SU-DHL-6 (cell line): Measurements from ENCODE around the gene KDM4F.
A peak's percentile ranks its signal among the peaks of the same experiment; 100 is the strongest.

Experiments
- H2AFZ ChIP-seq: fragments of 200-600 bp; sonication (generic); 2 replicates; pipeline ENCODE4 v1.6.1; 2014; ENCODE audit warnings: low read depth, mild to moderate bottlenecking, moderate library complexity, mixed read lengths, antibody characterized with exemption, low read length; ENCODE audit not compliant: severe bottlenecking
- H3F3A ChIP-seq: fragments of 200-600 bp; shearing (Covaris generic); 2 replicates; pipeline ENCODE4 v1.6.0; 2016; ENCODE audit warnings: antibody characterized with exemption, mild to moderate bottlenecking; ENCODE audit not compliant: insufficient read depth
- H3K27ac ChIP-seq: fragments of 200-600 bp; sonication (generic); 2 replicates; pipeline ENCODE4 v1.5.1; 2016; ENCODE audit warnings: low read depth, mild to moderate bottlenecking, low read length, moderate library complexity, mixed read lengths
- H3K27me3 ChIP-seq: fragments of 200-600 bp; sonication (generic), shearing (Covaris generic); 2 replicates; pipeline ENCODE4 v1.6.0; 2014; ENCODE audit warnings: mild to moderate bottlenecking, low read length
- H3K36me3 ChIP-seq: fragments of 200-600 bp; sonication (generic); 2 replicates; pipeline ENCODE4 v1.6.1; 2014; ENCODE audit warnings: mild to moderate bottlenecking, low read length, mixed read lengths
- H3K4me2 ChIP-seq: fragments of 300-600, 200-600 bp; shearing (Covaris generic), sonication (generic); 2 replicates; pipeline ENCODE4 v1.6.0; 2014; ENCODE audit warnings: low read length, low read depth, mild to moderate bottlenecking; ENCODE audit not compliant: poor library complexity, severe bottlenecking
- H3K4me3 ChIP-seq: fragments of 200-600 bp; sonication (generic); 2 replicates; pipeline ENCODE4 v1.5.1; 2014; ENCODE audit warnings: antibody characterized with exemption, low read length, mild to moderate bottlenecking, mixed read lengths; ENCODE audit not compliant: insufficient read depth, poor library complexity, severe bottlenecking
- H3K79me2 ChIP-seq: fragments of 200-600 bp; sonication (generic); 2 replicates; pipeline ENCODE4 v1.6.1; 2014; ENCODE audit warnings: mild to moderate bottlenecking, low read length, moderate library complexity; ENCODE audit not compliant: insufficient read depth
- H3K9ac ChIP-seq: fragments of 200-600 bp; sonication (generic); 2 replicates; pipeline ENCODE4 v1.7.0; 2014; ENCODE audit warnings: mild to moderate bottlenecking, low read length
- H3K9me2 ChIP-seq: fragments of 200-600 bp; sonication (generic); replicated peaks from 2 replicates; pipeline ENCODE4 v1.6.1; 2014; ENCODE audit warnings: low read length; ENCODE audit not compliant: insufficient read depth
- H3K9me3 ChIP-seq: fragments of 200-600 bp; sonication (generic); 2 replicates; pipeline ENCODE4 v1.6.1; 2014; ENCODE audit warnings: low read length, mixed read lengths; ENCODE audit not compliant: insufficient read depth
- H4K20me1 ChIP-seq: fragments of 200-600 bp; sonication (generic); 2 replicates; pipeline ENCODE4 v1.6.1; 2014; ENCODE audit warnings: low read depth, mild to moderate bottlenecking, antibody characterized with exemption, low read length, moderate library complexity, mixed read lengths
- EZH2phosphoT487 ChIP-seq: fragments of 200-600 bp; sonication (generic), shearing (Covaris generic); conservative IDR thresholded peaks from 2 replicates; pipeline ENCODE4 v1.6.1; 2018; ENCODE audit warnings: mild to moderate bottlenecking, antibody characterized with exemption, low read length, moderate library complexity, mixed read lengths
- TF ChIP-seq, protein P1 (sequence below): fragments of 200-600 bp; sonication (generic); IDR thresholded peaks from one replicate; pipeline ENCODE4 v1.5.1; 2017; ENCODE audit warnings: antibody characterized with exemption, mild to moderate bottlenecking, low read length, moderate library complexity; ENCODE audit not compliant: insufficient read depth, poor library complexity, severe bottlenecking

The KDM4F gene

DNA sequence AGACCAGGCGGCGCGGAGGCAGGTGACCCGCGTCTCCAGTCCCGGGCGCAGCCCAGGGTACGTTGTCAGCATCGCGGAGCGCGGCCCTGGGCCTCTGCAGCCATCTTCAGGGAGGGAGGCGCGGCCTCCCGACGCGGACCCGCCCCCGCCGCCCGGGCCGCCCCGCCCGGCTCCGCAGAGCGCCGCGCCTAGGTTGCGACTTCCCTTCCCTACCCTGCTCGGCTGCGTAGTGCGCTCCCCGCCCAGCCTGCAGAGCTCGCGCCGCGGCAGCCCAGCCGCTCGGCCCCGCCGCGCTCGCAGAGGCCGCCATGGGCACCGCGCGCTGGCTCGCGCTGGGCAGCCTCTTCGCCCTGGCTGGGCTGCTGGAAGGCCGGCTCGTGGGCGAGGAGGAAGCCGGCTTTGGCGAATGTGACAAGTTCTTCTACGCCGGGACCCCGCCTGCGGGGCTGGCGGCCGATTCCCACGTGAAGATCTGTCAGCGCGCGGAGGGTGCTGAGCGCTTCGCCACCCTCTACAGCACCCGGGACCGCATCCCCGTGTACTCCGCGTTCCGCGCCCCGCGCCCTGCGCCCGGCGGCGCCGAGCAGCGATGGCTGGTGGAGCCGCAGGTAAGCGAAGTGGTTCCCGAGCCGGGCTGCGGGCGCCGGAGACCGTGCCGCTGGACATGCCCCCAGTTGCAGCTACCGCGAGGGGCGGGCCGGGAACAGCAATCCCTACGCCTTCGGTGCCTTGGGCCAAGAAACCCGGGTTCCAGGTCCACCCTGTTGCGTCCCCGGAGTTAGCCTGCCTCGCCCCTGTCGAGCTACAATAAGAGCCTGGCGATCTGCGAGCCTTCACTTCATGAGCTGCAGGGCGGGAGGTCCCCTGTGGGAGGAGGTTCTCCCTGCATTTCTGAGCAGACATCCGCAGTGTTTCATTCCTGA is 40.7 kb downstream of the KDM4F start, which contains the start of gene ENDOD1:
Gene ENDOD1 (plus strand): TSS at position 227 of the 923 bp plus-strand sequence. CDS start 82 bp downstream, at position 309.
- H3K27ac ChIP-seq = no peak within 1 kb of the TSS
- no peaks in the 10 kb centered on the region for H3K9me3 ChIP-seq
- no peaks in the 10 kb centered on the region for H3K27me3 ChIP-seq
- H3K9ac ChIP-seq = peak within 1 kb of the TSS; percentile 68
- H3F3A ChIP-seq = no peaks in the 10 kb centered on the region
- H3K36me3 ChIP-seq = no peaks in the 10 kb centered on the region
- H3K4me2 ChIP-seq = peak within 1 kb of the TSS; percentile 75
- H3K79me2 ChIP-seq = no peaks in the 10 kb centered on the region
- no peaks in the 10 kb centered on the region for H3K9me2 ChIP-seq
- no peak for TF ChIP-seq EZH2phosphoT487
- TF ChIP-seq, protein P1, sequence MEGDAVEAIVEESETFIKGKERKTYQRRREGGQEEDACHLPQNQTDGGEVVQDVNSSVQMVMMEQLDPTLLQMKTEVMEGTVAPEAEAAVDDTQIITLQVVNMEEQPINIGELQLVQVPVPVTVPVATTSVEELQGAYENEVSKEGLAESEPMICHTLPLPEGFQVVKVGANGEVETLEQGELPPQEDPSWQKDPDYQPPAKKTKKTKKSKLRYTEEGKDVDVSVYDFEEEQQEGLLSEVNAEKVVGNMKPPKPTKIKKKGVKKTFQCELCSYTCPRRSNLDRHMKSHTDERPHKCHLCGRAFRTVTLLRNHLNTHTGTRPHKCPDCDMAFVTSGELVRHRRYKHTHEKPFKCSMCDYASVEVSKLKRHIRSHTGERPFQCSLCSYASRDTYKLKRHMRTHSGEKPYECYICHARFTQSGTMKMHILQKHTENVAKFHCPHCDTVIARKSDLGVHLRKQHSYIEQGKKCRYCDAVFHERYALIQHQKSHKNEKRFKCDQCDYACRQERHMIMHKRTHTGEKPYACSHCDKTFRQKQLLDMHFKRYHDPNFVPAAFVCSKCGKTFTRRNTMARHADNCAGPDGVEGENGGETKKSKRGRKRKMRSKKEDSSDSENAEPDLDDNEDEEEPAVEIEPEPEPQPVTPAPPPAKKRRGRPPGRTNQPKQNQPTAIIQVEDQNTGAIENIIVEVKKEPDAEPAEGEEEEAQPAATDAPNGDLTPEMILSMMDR = no peak
- H4K20me1 ChIP-seq = no peaks in the 10 kb centered on the region
- H3K4me3 ChIP-seq = peak within 1 kb of the TSS; percentile 66
- H2AFZ ChIP-seq = peak within 1 kb of the TSS; percentile 72

DNA sequence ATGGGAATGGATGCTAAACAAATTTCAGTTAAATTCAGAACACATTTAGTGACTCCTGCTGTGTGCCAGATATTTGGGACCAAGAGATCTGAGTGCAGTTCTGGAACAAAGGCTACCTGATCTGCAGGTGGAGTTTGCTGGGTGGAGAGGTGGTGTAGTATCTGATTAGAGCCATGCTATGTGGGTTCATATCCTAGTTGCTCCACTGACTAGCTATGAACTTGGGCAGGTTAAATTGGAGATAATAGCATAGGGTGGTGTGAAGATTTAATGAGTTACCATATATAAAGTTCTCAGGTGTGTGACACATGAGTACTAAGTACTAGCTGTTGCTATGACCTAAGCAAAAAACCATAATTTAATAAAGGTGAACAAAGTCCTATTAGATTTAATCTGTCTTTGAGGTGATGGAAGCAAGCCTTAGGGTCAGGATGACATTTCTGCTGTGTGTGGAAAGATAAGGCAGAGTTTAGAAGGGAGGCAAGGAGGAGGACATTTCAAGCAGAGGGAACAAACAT is 42.5 kb downstream of the KDM4F start:
- H3K27ac ChIP-seq = no peak overlapping the region
- no peaks in the 10 kb centered on the region for H3K9me2 ChIP-seq
- H2AFZ ChIP-seq = no peak overlapping the region
- no peaks in the 10 kb centered on the region for H4K20me1 ChIP-seq
- H3K9me3 ChIP-seq = no peaks in the 10 kb centered on the region
- no peak overlapping the region for H3K4me2 ChIP-seq
- H3K4me3 ChIP-seq = no peak overlapping the region
- no peaks in the 10 kb centered on the region for H3K27me3 ChIP-seq
- no peaks in the 10 kb centered on the region for H3K79me2 ChIP-seq
- H3K36me3 ChIP-seq = no peaks in the 10 kb centered on the region
- no peaks in the 10 kb centered on the region for H3F3A ChIP-seq
- no peak overlapping the region for H3K9ac ChIP-seq
- TF ChIP-seq, protein P1 = no peak
- no peak for TF ChIP-seq EZH2phosphoT487

DNA sequence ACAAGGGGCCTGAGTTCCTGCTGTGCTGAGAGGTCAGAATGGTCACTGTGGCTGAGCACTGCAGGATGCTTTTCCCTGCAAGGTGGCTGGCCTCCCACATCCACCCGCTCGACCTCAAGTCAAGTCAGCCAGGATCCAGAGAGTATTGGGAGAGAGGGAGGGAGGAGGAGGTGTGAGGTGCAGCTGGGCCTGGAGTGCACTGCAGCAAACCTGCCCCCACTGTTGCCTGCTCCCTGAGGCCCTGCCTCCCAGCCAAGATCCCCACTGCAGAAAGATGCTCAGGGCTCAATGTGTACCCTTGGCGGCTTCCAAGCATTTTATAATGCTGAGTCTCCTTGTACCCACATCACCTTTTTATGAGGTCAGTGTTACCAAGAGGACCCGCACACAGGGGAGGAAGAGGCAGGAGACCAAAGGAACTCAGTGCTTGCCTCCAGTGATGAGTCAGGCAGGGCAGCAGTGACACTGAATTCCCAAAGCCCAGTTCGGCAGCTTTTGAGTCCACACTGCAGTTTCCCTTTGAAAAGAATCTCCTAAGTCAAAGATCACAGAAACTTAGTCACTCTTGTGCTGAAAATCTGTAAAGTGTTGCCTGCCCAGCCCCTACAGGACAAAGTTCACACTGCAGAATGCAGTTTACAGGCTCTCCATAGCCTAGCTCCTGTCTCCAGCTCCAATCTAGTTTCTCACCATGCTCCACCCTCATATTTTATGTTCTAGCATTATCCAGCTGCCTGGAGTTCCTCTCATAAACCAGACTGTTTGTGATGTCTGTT is 43.5 kb downstream of the KDM4F start:
- H3K9me2 ChIP-seq = no peaks in the 10 kb centered on the region
- no peak overlapping the region for H3K4me2 ChIP-seq
- H3F3A ChIP-seq = no peaks in the 10 kb centered on the region
- no peaks in the 10 kb centered on the region for H3K36me3 ChIP-seq
- TF ChIP-seq EZH2phosphoT487 = no peak
- TF ChIP-seq, protein P1 = no peak
- no peak overlapping the region for H2AFZ ChIP-seq
- no peaks in the 10 kb centered on the region for H3K27me3 ChIP-seq
- no peaks in the 10 kb centered on the region for H4K20me1 ChIP-seq
- H3K4me3 ChIP-seq = no peak overlapping the region
- no peaks in the 10 kb centered on the region for H3K79me2 ChIP-seq
- no peak overlapping the region for H3K27ac ChIP-seq
- no peak overlapping the region for H3K9ac ChIP-seq
- H3K9me3 ChIP-seq = no peaks in the 10 kb centered on the region
